H1 (cell line): ENCODE measurements around the gene AIG1. TPM values are rescaled to one million over a fixed set of nuclear protein-coding genes. Genes with fewer than 3 reads are reported as not detected.

Experiments
- CTCF ChIA-PET: fragments of 300-600 bp; sonication (Branson Sonifier 250); formaldehyde crosslinking; loops from one replicate; lab custom pipeline; 2021; ENCODE audit not compliant: partially characterized antibody; lab: Charles Lee
- POLR2A ChIA-PET: fragments of 300-600 bp; sonication (Branson Sonifier 250); formaldehyde crosslinking; loops from one replicate; lab custom pipeline; 2021; ENCODE audit warnings: inconsistent platforms; ENCODE audit not compliant: partially characterized antibody; lab: Charles Lee
- DNase-seq, 2 experiments: peaks; one replicate each; pipeline versions ENCODE4 v3.0.0 to v3.0.0-alpha.2; 2010 to 2022; ENCODE audit warnings: low spot score in 2 of 2, low read depth in 1 of 2, mixed read lengths in 1 of 2
- FAIRE-seq: peaks from 2 replicates; lab custom pipeline; 2011; peaks lifted over from hg19 to GRCh38; lab: Jason Lieb, UNC
- H2AFZ ChIP-seq: 2 replicates; pipeline ENCODE4 v1.8.1; 2012; ENCODE audit warnings: low read length, inconsistent platforms
- H2AK5ac ChIP-seq: 2 replicates; pipeline ENCODE4 v1.6.1; 2013; ENCODE audit warnings: low read depth, low read length
- H2BK120ac ChIP-seq: replicated peaks from 2 replicates; pipeline ENCODE3; 2013; ENCODE audit warnings: low read depth, low read length, inconsistent platforms
- H2BK12ac ChIP-seq: 2 replicates; pipeline ENCODE4 v1.6.1; 2013; ENCODE audit warnings: low read depth, low read length
- H2BK15ac ChIP-seq: 2 replicates; pipeline ENCODE4 v1.6.1; 2013; ENCODE audit warnings: low read length
- H2BK20ac ChIP-seq: 2 replicates; pipeline ENCODE4 v1.6.1; 2013; ENCODE audit warnings: low read length
- H2BK5ac ChIP-seq: 2 replicates; pipeline ENCODE4 v1.6.1; 2013; ENCODE audit warnings: low read depth, low read length
- H3K14ac ChIP-seq: 2 replicates; pipeline ENCODE4 v1.6.1; 2013; ENCODE audit warnings: inconsistent platforms; ENCODE audit not compliant: insufficient read length
- H3K18ac ChIP-seq: 2 replicates; pipeline ENCODE4 v1.6.1; 2013; ENCODE audit warnings: low read length; ENCODE audit errors: extremely low read depth
- H3K23ac ChIP-seq: 2 replicates; pipeline ENCODE4 v1.6.1; 2013; ENCODE audit warnings: inconsistent platforms; ENCODE audit not compliant: insufficient read length
- H3K23me2 ChIP-seq: 2 replicates; pipeline ENCODE4 v1.6.1; 2013; ENCODE audit warnings: low read depth, low read length
- H3K27ac ChIP-seq: 2 replicates; pipeline ENCODE4 v1.6.1; 2011; ENCODE audit warnings: low read depth, low read length, inconsistent platforms
- H3K27me3 ChIP-seq, 4 experiments: replicated peaks in 1 of 4; 1 replicate in 1 of 4; 2 replicates in 3 of 4; pipeline versions ENCODE4 v1.6.1 to v1.8.1; 2011 to 2013; ENCODE audit warnings: low read length in 3 of 4, mild to moderate bottlenecking in 3 of 4, inconsistent platforms in 2 of 4, mixed read lengths in 2 of 4, moderate library complexity in 1 of 4; ENCODE audit not compliant: control insufficient read depth in 3 of 4, insufficient read depth in 3 of 4; ENCODE audit errors: extremely low read depth in 1 of 4
- H3K36me3 ChIP-seq, 4 experiments: 2 replicates each; pipeline versions ENCODE4 v1.6.1 to v1.8.1; 2011 to 2013; ENCODE audit warnings: mild to moderate bottlenecking in 4 of 4, low read length in 3 of 4, moderate library complexity in 2 of 4, control low read depth in 1 of 4, inconsistent platforms in 1 of 4; ENCODE audit not compliant: insufficient read depth in 4 of 4, control insufficient read depth in 2 of 4
- H3K4ac ChIP-seq: replicated peaks from 2 replicates; pipeline ENCODE3; 2013; ENCODE audit warnings: low read length, low read depth, mixed read lengths, inconsistent platforms; ENCODE audit not compliant: insufficient read length
- H3K4me1 ChIP-seq, 4 experiments: replicated peaks in 1 of 4; 1 replicate in 1 of 4; 2 replicates in 3 of 4; pipeline versions ENCODE4 v1.6.1 to v1.8.1; 2011 to 2013; ENCODE audit warnings: low read length in 3 of 4, inconsistent platforms in 2 of 4, mixed read lengths in 1 of 4; ENCODE audit not compliant: insufficient read depth in 4 of 4, control insufficient read depth in 3 of 4
- H3K4me2 ChIP-seq, 2 experiments: 2 replicates each; pipeline versions ENCODE4 v1.6.1 to v1.8.1; 2011 to 2013; ENCODE audit warnings: low read depth in 2 of 2, low read length in 2 of 2, control low read depth in 1 of 2, inconsistent platforms in 1 of 2, mild to moderate bottlenecking in 1 of 2; ENCODE audit not compliant: insufficient read depth in 1 of 2
- H3K4me3 ChIP-seq, 4 experiments: fragments of 200-600, 300-600 bp in 1 of 4; sonication (generic), shearing (Covaris generic), sonication (Bioruptor Twin) in 1 of 4; 2 replicates each; pipeline versions ENCODE4 v1.5.1 to v1.8.1; 2011 to 2016; ENCODE audit warnings: low read length in 4 of 4, low read depth in 3 of 4, control low read depth in 2 of 4, inconsistent platforms in 2 of 4, mild to moderate bottlenecking in 2 of 4, mixed read lengths in 1 of 4, moderate library complexity in 1 of 4; ENCODE audit not compliant: insufficient read depth in 2 of 4; ENCODE audit errors: extremely low read depth in 1 of 4
- H3K56ac ChIP-seq: replicated peaks from 2 replicates; pipeline ENCODE3; 2013; ENCODE audit warnings: low read depth, mild to moderate bottlenecking, mixed read lengths, low read length, inconsistent platforms; ENCODE audit not compliant: insufficient read length
- H3K79me1 ChIP-seq: 2 replicates; pipeline ENCODE4 v1.6.1; 2013; ENCODE audit warnings: low read depth, low read length, control low read depth
- H3K79me2 ChIP-seq, 2 experiments: 2 replicates each; pipeline versions ENCODE4 v1.6.1 to v1.8.1; 2012 to 2013; ENCODE audit warnings: low read length in 2 of 2, mild to moderate bottlenecking in 2 of 2, inconsistent platforms in 1 of 2; ENCODE audit not compliant: insufficient read depth in 2 of 2, control insufficient read depth in 1 of 2
- H3K9ac ChIP-seq, 4 experiments: replicated peaks in 1 of 4; 1 replicate in 1 of 4; 2 replicates in 3 of 4; pipeline versions ENCODE4 v1.6.1 to v1.8.1; 2011 to 2013; ENCODE audit warnings: low read depth in 3 of 4, low read length in 3 of 4, control low read depth in 2 of 4, mild to moderate bottlenecking in 2 of 4, moderate library complexity in 2 of 4, inconsistent platforms in 1 of 4; ENCODE audit errors: extremely low read depth in 1 of 4
- H3K9me3 ChIP-seq, 2 experiments: 2 replicates each; pipeline versions ENCODE4 v1.6.1 to v1.8.1; 2012 to 2013; ENCODE audit warnings: mild to moderate bottlenecking in 2 of 2, moderate library complexity in 2 of 2, control low read depth in 1 of 2, inconsistent platforms in 1 of 2, low read depth in 1 of 2, low read length in 1 of 2, mixed read lengths in 1 of 2; ENCODE audit not compliant: insufficient read depth in 2 of 2
- H4K20me1 ChIP-seq, 2 experiments: replicated peaks in 1 of 2; 2 replicates each; pipeline versions ENCODE3 to v1.8.1; 2011 to 2013; ENCODE audit warnings: inconsistent platforms in 2 of 2, low read length in 2 of 2, mild to moderate bottlenecking in 1 of 2; ENCODE audit not compliant: insufficient read depth in 2 of 2, control insufficient read depth in 1 of 2
- H4K5ac ChIP-seq: 2 replicates; pipeline ENCODE4 v1.6.1; 2013; ENCODE audit warnings: low read length, low read depth, mixed read lengths, inconsistent platforms; ENCODE audit not compliant: insufficient read length
- H4K8ac ChIP-seq: 2 replicates; pipeline ENCODE4 v1.8.0; 2013; ENCODE audit warnings: mild to moderate bottlenecking, moderate library complexity, low read length, inconsistent platforms; ENCODE audit not compliant: insufficient read depth; ENCODE audit errors: extremely low read depth
- H4K91ac ChIP-seq: replicated peaks from 2 replicates; pipeline ENCODE3; 2013; ENCODE audit warnings: low read length, mixed read lengths, inconsistent platforms; ENCODE audit not compliant: insufficient read length
- BCL11A ChIP-seq, 2 experiments: IDR thresholded peaks; one replicate each; pipeline ENCODE4 v1.6.1; 2011; ENCODE audit warnings: low read depth in 2 of 2, low read length in 2 of 2, mild to moderate bottlenecking in 2 of 2
- CBX8 ChIP-seq: fragments of 300-800, 300-1000 bp; sonication (generic); IDR thresholded peaks from 2 replicates; pipeline ENCODE4 v1.7.1; 2016; ENCODE audit warnings: low read depth, low read length, borderline replicate concordance
- CHD1 ChIP-seq: IDR thresholded peaks from 2 replicates; pipeline ENCODE4 v1.6.1; 2012; ENCODE audit warnings: low read depth, low read length, improper control_type of control experiment
- CTBP2 ChIP-seq: IDR thresholded peaks from 2 replicates; pipeline ENCODE4 v1.7.0; 2011; ENCODE audit warnings: borderline replicate concordance, mild to moderate bottlenecking, moderate library complexity, mixed read lengths, low read length; ENCODE audit not compliant: insufficient read depth, insufficient read length
- GABPA ChIP-seq: IDR thresholded peaks from 2 replicates; pipeline ENCODE4 v1.6.1; 2011; ENCODE audit warnings: mild to moderate bottlenecking, low read length, moderate library complexity, borderline replicate concordance; ENCODE audit not compliant: insufficient read depth
- JUN ChIP-seq: IDR thresholded peaks from 2 replicates; pipeline ENCODE4 v1.6.1; 2011; ENCODE audit warnings: low read depth, mild to moderate bottlenecking, improper control_type of control experiment, low read length
- KDM4A ChIP-seq: IDR thresholded peaks from one replicate; pipeline ENCODE4 v1.7.1; 2012; ENCODE audit warnings: low read depth, mild to moderate bottlenecking, moderate library complexity, low read length, inconsistent platforms; ENCODE audit not compliant: severe bottlenecking
- NRF1 ChIP-seq: IDR thresholded peaks from 2 replicates; pipeline ENCODE4 v1.6.1; 2011; ENCODE audit warnings: mild to moderate bottlenecking, low read depth, low read length, improper control_type of control experiment
- PHF8 ChIP-seq: fragments of 200-600 bp; sonication (generic); conservative IDR thresholded peaks from 2 replicates; pipeline ENCODE4 v1.7.1; 2012; ENCODE audit warnings: low read depth, mild to moderate bottlenecking, inconsistent platforms, low read length, moderate library complexity
- POU5F1 ChIP-seq: IDR thresholded peaks from 2 replicates; pipeline ENCODE4 v1.6.1; 2011; ENCODE audit warnings: low read depth, mild to moderate bottlenecking, low read length, moderate library complexity
- RNF2 ChIP-seq: fragments of 200-900, 300-1000 bp; sonication (generic); IDR thresholded peaks from 2 replicates; pipeline ENCODE4 v1.7.1; 2016; ENCODE audit warnings: borderline replicate concordance, low read depth, mild to moderate bottlenecking, antibody characterized with exemption, low read length; ENCODE audit not compliant: poor library complexity, severe bottlenecking; ENCODE audit errors: missing control alignments
- SP2 ChIP-seq: IDR thresholded peaks from 2 replicates; pipeline ENCODE4 v1.6.1; 2012; ENCODE audit warnings: mild to moderate bottlenecking, low read length, inconsistent platforms
- TBP ChIP-seq: IDR thresholded peaks from 2 replicates; pipeline ENCODE4 v1.6.1; 2011; ENCODE audit warnings: low read depth, low read length, improper control_type of control experiment
- polyA plus RNA-seq, 7 experiments: library from polyadenylated mRNA; depleted of rRNA in 3 of 7; stranded (reverse) in 5 of 7; unstranded in 2 of 7; fragments of >200 nt in 5 of 7; fragments of 200-250 nt in 2 of 7; gene quantifications; 1 replicate in 5 of 7; 2 replicates in 1 of 7; 4 replicates in 1 of 7; pipeline versions ENCODE4 v1.2.1 to v1.2.3, GENCODE V29; 2011 to 2013; ENCODE audit warnings: missing spikeins in 2 of 7, mixed read lengths in 2 of 7
- total RNA-seq: library from RNA; stranded (reverse); fragmentation: NEBNext Ultra II Directional; extraction: Animal tissue kit (Norgen Biotek cat#: 25700); gene quantifications from 2 replicates; pipeline ENCODE4 v1.2.1, GENCODE V29; 2021
- TF ChIP-seq, protein P1 (sequence below): IDR thresholded peaks from 2 replicates; pipeline ENCODE4 v1.6.1; 2012; ENCODE audit warnings: inconsistent platforms
- TF ChIP-seq, protein P2 (sequence below): IDR thresholded peaks from 2 replicates; pipeline ENCODE4 v1.6.1; 2012; ENCODE audit warnings: inconsistent platforms

AIG1 gene
- total and polyA plus RNA-seq, 2 of the 8 experiments (the other 6 are each of a cell fraction or from before 2014, with no cell fraction given) = 56.6 to 58.4 TPM

DNA sequence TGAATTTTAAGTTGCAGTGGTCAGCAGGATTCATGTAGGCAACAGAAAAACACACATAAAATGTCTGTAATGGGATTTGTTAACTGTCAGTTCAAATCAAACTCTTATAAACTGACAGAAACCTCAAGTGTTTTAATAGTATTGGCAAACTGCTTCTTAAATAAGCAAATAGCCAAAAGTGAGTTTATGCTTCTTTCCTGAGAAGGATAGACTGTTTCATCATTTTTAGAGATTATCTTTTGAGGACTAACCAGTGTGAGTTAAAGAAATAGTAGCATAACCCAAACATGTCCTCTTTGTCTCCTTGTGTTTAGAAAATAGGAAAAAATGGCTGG is 68.0 kb downstream of the AIG1 start:
- no peaks in the 10 kb centered on the region for H4K20me1 ChIP-seq
- POLR2A ChIA-PET = no interaction called here
- FAIRE-seq = no peak
- TF ChIP-seq KDM4A (no peak), POU5F1 (no peak), CTBP2 (no peak), CBX8 (no peak), RNF2 (no peak), SP2 (no peak), JUN (no peak), PHF8 (no peak), CHD1 (no peak), TBP (no peak), GABPA (no peak), BCL11A (IDR thresholded peaks at IDR 0.05; ENCODE audit: low read depth in 2 of 2, low read length in 2 of 2) (no peak), NRF1 (no peak)
- TF ChIP-seq, protein P1, sequence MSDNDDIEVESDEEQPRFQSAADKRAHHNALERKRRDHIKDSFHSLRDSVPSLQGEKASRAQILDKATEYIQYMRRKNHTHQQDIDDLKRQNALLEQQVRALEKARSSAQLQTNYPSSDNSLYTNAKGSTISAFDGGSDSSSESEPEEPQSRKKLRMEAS = no peak
- TF ChIP-seq, protein P2, sequence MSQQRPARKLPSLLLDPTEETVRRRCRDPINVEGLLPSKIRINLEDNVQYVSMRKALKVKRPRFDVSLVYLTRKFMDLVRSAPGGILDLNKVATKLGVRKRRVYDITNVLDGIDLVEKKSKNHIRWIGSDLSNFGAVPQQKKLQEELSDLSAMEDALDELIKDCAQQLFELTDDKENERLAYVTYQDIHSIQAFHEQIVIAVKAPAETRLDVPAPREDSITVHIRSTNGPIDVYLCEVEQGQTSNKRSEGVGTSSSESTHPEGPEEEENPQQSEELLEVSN = no peak

More for the DNA sequence above, 68.0 kb downstream of the AIG1 start:
- no peak overlapping the region for H4K8ac ChIP-seq
- no peak for DNase-seq
- no peaks in the 10 kb centered on the region for H3K27me3 ChIP-seq
- no peak overlapping the region for H4K5ac ChIP-seq
- no peak overlapping the region for H2AFZ ChIP-seq
- no peak overlapping the region for H2BK20ac ChIP-seq
- no peak overlapping the region for H3K56ac ChIP-seq
- no peaks in the 10 kb centered on the region for H3K23me2 ChIP-seq
- H3K23ac ChIP-seq = no peak overlapping the region
- H3K4ac ChIP-seq = no peak overlapping the region
- no peak overlapping the region for H4K91ac ChIP-seq
- no peak overlapping the region for H3K9ac ChIP-seq
- H3K4me3 ChIP-seq = no peak overlapping the region
- H2BK120ac ChIP-seq = no peak overlapping the region
- no peak overlapping the region for H2BK15ac ChIP-seq
- no peak overlapping the region for H3K18ac ChIP-seq
- peaks cover 4 to 14% of the 10 kb centered on the region in 2 experiments; a peak in 3 of 4 replicates for H3K9me3 ChIP-seq
- no peak overlapping the region for H3K14ac ChIP-seq
- H3K4me1 ChIP-seq = no peaks in the 10 kb centered on the region
- H2BK12ac ChIP-seq = no peak overlapping the region
- no peak overlapping the region for H2BK5ac ChIP-seq
- H3K79me1 ChIP-seq = no peaks in the 10 kb centered on the region
- H3K79me2 ChIP-seq = no peaks in the 10 kb centered on the region
- no peak overlapping the region for H3K27ac ChIP-seq
- no peak overlapping the region for H2AK5ac ChIP-seq
- CTCF ChIA-PET = no interaction called here
- H3K4me2 ChIP-seq = no peak overlapping the region
- peaks cover 0 to 9% (median 4%) of the 10 kb centered on the region in 4 experiments; a peak in 2 of 8 replicates for H3K36me3 ChIP-seq
